K562 (cell line): Measurements from ENCODE around the gene POLK. TPM values are rescaled to one million over a fixed set of nuclear protein-coding genes. Genes with fewer than 3 reads are reported as not detected.

ENCODE experiments used
- CBX8 ChIP-seq: fragments of 200-600 bp; sonication (generic); IDR thresholded peaks from 2 replicates; pipeline ENCODE4 v1.6.1; 2012; ENCODE audit warnings: borderline replicate concordance, mixed run types, low read depth, mild to moderate bottlenecking, moderate library complexity, mixed read lengths, low read length, control low read depth, inconsistent platforms; ENCODE audit not compliant: poor library complexity, severe bottlenecking; ENCODE audit errors: extremely low read depth
- FOXK1 ChIP-seq: sonication (generic); formaldehyde crosslinking; IDR thresholded peaks from 2 replicates; pipeline ENCODE4 v1.8.0; 2022; ENCODE audit warnings: missing genetic modification reagents, mild to moderate bottlenecking, borderline replicate concordance
- FOXP1 ChIP-seq: sonication (generic); formaldehyde crosslinking; IDR thresholded peaks from 2 replicates; pipeline ENCODE4 v1.8.0; 2022; ENCODE audit warnings: mild to moderate bottlenecking, missing genetic modification reagents
- GATA2 ChIP-seq: sonication (generic); formaldehyde crosslinking; IDR thresholded peaks from 2 replicates; pipeline ENCODE4 v1.4.0; 2020; ENCODE audit warnings: mild to moderate bottlenecking, missing genetic modification reagents
- GTF3C2 ChIP-seq: IDR thresholded peaks from 3 replicates; pipeline ENCODE4 v1.6.1; 2011; ENCODE audit warnings: borderline replicate concordance, mild to moderate bottlenecking, moderate library complexity; ENCODE audit not compliant: insufficient read length; ENCODE audit errors: extremely low read depth
- NR2C1 ChIP-seq, 2 experiments: fragments of 450-650 bp; IDR thresholded peaks; 2 replicates each; pipeline ENCODE4 v1.6.1; 2017; ENCODE audit warnings: mild to moderate bottlenecking in 2 of 2, antibody characterized with exemption in 1 of 2, inconsistent platforms in 1 of 2, missing compliant biosample characterization in 1 of 2, missing genetic modification characterization in 1 of 2
- RBM39 ChIP-seq: fragments of 200-400 bp; formaldehyde crosslinking; optimal IDR thresholded peaks from 2 replicates; pipeline ENCODE3; 2018; ENCODE audit warnings: low read depth, low read length
- SUPT5H ChIP-seq: fragments of 450-650 bp; IDR thresholded peaks from 2 replicates; pipeline ENCODE4 v1.6.1; 2016
- TBP ChIP-seq: optimal IDR thresholded peaks from 2 replicates; pipeline ENCODE3; 2011; ENCODE audit warnings: low read depth, low read length, improper control_type of control experiment
- VEZF1 ChIP-seq: fragments of 200-800 bp; sonication (Bioruptor generic); IDR thresholded peaks from 2 replicates; pipeline ENCODE4 v1.6.1; 2017; ENCODE audit warnings: missing genetic modification characterization, missing compliant biosample characterization
- ZBTB33 ChIP-seq: sonication (generic); formaldehyde crosslinking; IDR thresholded peaks from 2 replicates; pipeline ENCODE4 v1.8.1; 2023; ENCODE audit warnings: mild to moderate bottlenecking, missing genetic modification reagents
- ZKSCAN8 ChIP-seq: fragments of 200-800 bp; sonication (Bioruptor generic); IDR thresholded peaks from 2 replicates; pipeline ENCODE4 v1.6.1; 2016; ENCODE audit warnings: missing genetic modification characterization, missing compliant biosample characterization
- ZNF444 ChIP-seq: fragments of 250-450 bp; sonication (Bioruptor Pico); IDR thresholded peaks from 2 replicates; pipeline ENCODE4 v1.4.0; 2020; ENCODE audit warnings: mild to moderate bottlenecking, moderate library complexity
- ZNF717 ChIP-seq: fragments of 250-450 bp; sonication (Bioruptor Pico); IDR thresholded peaks from 2 replicates; pipeline ENCODE4 v1.5.0; 2021
- polyA plus RNA-seq, 8 experiments: library from polyadenylated mRNA; depleted of rRNA in 4 of 8; stranded (reverse) in 5 of 8; unstranded in 3 of 8; fragments of >200 nt; fragmentation: Nextera tagmentation in 2 of 8; fragmentation: Illumina TruSeq in 1 of 8; extraction: Ambion mirVana in 2 of 8; extraction: Trizol in 1 of 8; gene quantifications; 2 replicates each; pipeline versions ENCODE4 v1.2.1 to v1.2.3, GENCODE V29; 2011 to 2014; ENCODE audit warnings: inconsistent platforms in 1 of 8, missing spikeins in 1 of 8
- total RNA-seq, 7 experiments: library from RNA; depleted of rRNA in 6 of 7; stranded (reverse); fragments of >200 nt in 6 of 7; fragmentation: Illumina TruSeq in 2 of 7; extraction: Trizol in 2 of 7; gene quantifications; 2 replicates each; pipeline versions ENCODE4 v1.2.1 to v1.2.3, GENCODE V29; 2011 to 2021; ENCODE audit warnings: low replicate concordance in 1 of 7
- TF ChIP-seq, protein P1 (sequence below): sonication (generic); formaldehyde crosslinking; IDR thresholded peaks from 2 replicates; pipeline ENCODE4 v1.8.1; 2023; ENCODE audit warnings: mild to moderate bottlenecking, missing genetic modification reagents

Gene POLK
- total and polyA plus RNA-seq, 9 of the 15 experiments (the other 6 are each of a cell fraction or from before 2014, with no cell fraction given), result 6.1 to 31.6 (median 16.5) TPM

- no peak for TF ChIP-seq GTF3C2
- no peak for TF ChIP-seq NR2C1 (IDR thresholded peaks at IDR 0.05)
- TF ChIP-seq NR2C1 (tag; IDR thresholded peaks at IDR 0.05), result 0 out of 2 replicates have a peak, but pooled peaks have one; percentile 50
- TF ChIP-seq SUPT5H, result peak; percentile 92
- no peak for TF ChIP-seq FOXK1 (CRISPR knock-in tag)
- peak; percentile 71 for TF ChIP-seq TBP
- TF ChIP-seq ZNF717 (CRISPR knock-in tag), result no peak
- no peak for TF ChIP-seq CBX8
- 0 out of 2 replicates have a peak, but pooled peaks have one; percentile 47 for TF ChIP-seq FOXP1 (CRISPR knock-in tag)
- no peak for TF ChIP-seq ZKSCAN8 (CRISPR knock-in tag)
- TF ChIP-seq RBM39, result no peak
- TF ChIP-seq ZBTB33 (CRISPR knock-in tag), result no peak
- TF ChIP-seq GATA2 (CRISPR knock-in tag), result no peak
- no peak for TF ChIP-seq ZNF444 (CRISPR knock-in tag)
- TF ChIP-seq, protein P1, sequence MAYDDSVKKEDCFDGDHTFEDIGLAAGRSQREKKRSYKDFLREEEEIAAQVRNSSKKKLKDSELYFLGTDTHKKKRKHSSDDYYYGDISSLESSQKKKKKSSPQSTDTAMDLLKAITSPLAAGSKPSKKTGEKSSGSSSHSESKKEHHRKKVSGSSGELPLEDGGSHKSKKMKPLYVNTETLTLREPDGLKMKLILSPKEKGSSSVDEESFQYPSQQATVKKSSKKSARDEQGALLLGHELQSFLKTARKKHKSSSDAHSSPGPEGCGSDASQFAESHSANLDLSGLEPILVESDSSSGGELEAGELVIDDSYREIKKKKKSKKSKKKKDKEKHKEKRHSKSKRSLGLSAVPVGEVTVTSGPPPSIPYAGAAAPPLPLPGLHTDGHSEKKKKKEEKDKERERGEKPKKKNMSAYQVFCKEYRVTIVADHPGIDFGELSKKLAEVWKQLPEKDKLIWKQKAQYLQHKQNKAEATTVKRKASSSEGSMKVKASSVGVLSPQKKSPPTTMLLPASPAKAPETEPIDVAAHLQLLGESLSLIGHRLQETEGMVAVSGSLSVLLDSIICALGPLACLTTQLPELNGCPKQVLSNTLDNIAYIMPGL (CRISPR knock-in tag), result no peak
- peak; percentile 99 for TF ChIP-seq VEZF1 (CRISPR knock-in tag)
These were observed at the start of gene POLK, which contains the start of gene CERT1 (continued) for GRCh38 chr5:75511435-75512382.
